NOMO-1 treated with dmso at 0.1 percent for 144 hours (cell line): ENCODE results near the gene NTNG1.

Source experiments
- DNase-seq: peaks from one replicate; lab custom pipeline; 2025; ENCODE audit not compliant: unreplicated experiment; lab: John Stamatoyannopoulos, UW

The NTNG1 gene

DNA sequence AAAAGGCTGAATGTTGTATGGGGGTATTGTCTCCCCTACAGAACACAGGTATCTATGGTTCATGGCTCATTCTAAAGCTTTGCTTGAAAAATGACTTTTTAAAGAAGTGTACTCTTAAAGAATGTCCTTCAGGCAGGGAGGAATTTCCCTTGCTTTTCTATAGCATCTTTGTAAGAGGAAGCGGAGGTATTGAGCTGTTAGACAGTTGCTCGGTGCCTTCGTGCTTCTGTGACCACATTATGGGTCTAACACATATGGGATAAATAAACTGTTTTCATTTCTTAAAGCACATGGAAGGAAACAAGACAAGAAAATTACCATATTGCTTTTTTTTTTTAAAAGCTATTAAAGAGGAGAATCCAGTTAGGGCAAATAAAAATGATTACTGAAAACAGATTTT lies 182.9 kb downstream of the NTNG1 start:
- no peak for DNase-seq

DNA sequence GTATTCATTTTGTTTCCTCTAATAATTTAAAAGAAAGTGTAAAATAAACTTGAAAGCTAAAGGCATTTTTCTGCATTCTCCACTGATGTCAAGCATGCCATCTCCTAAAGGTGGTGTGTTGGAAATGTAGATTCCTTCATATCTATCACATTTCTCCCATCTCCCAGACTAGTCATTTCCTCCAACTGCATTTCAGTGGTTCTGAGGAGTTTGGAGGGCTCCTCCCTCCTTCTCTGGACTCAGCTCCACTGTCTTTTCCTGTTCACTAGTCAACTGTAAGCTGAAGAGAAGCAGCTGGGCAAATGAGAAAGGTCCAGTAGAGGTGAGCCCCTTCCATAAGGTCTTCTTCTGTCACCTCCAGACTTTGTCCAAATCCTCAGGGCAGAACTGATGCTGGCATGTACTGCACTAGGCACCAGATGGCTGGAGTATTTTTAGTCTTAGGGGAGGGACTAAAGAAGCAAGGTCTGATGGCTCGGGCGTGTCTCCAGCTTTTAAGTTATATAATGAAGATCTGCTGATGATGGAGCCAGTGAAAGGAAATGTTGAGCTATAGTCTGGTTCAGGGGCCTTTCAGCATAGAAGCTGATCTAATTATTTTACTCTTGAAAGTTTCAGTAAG lies 186.1 kb downstream of the NTNG1 start:
- DNase-seq, result no peak

DNA sequence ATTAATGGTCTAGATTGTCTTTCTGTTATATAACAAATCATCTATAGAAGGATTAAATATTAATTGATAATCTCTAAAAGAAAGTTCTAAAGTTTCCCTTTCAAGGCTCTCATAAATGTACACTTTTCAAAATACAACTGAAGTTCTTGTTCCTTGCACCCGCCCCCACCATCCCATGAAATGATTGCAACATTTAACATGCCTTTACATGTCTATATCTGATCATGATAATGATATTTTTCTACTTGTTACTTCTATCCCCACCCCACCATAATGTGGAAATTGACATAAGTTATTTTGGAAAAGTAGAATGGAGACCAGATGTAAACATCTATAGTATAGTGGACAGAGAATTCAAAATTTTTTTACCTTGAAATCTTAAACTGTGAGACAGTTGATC lies 186.6 kb downstream of the NTNG1 start:
- DNase-seq, result no peak

DNA sequence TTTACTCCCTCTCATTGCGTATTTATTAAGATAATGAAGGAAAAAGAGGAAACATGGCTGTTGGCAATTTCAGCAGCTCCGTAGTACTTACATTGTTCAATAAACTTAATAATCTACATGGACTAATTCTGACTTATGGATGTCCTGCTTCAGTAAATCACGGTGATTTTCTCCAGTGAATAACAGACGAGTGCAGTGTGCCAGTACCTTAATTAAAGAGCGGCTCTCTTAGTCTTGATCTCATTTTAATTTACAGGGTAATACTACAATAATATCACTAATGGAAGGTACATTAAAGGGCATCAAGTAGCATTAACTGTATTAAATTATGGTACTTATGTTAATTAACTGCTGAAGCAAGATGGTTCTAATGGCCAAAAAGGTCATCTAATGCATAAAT lies 187.2 kb downstream of the NTNG1 start:
- DNase-seq, result no peak

DNA sequence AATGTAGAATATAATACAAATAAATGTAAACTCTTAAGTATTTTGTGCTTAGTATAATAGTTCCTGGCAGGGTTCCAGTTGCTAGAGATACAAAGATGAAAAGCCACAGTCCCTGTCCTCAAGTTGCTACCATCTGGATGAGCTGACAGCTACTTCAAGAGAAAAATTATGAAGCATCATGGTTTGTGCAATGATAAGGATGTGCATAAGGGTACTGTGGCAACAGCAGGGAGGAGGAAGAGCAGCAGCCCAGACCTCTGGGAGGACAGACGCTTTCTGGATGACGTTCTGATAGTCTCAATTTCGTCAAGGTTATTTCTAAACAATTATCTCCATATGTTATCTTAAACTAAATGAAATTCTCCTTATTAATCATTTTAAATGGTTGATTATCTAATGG lies 198.9 kb downstream of the NTNG1 start:
- no peak for DNase-seq

DNA sequence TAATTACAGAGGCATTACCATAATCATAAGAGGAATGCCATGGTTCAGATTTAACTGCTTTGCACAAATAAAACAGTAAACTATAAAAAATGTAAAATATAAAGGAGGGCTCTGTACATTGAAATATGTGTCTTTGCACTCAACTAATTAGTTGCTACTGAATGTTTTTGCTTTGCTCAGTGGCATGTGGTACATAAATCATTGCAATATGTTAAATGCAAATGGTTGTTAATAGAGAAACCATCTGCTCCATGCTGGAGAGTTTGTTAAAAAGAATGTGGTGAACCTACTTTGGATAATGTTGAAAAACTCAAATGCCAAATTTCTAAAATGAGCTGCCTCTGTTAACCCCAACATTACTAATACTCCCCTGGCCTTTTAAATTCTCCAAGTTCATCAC lies 201.5 kb downstream of the NTNG1 start:
- DNase-seq, result no peak

DNA sequence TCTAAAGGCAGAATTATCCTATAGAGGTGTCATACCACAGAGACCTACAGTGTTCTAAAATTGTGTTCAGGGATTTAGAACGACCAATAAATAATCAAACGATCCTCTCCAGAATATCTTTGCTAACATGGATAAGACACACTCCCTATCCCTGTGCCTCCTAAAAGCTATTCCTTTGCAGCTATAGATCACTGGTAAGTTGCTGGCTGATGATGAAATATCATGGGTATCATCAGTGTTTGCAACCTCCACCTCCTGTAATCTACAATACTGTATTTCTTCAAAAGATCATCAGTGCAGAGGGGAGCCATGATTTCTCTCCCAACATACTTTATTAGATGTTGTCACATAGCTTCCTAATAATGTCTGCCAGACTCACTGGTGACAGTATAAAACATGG lies 201.9 kb downstream of the NTNG1 start:
- DNase-seq, result no peak

DNA sequence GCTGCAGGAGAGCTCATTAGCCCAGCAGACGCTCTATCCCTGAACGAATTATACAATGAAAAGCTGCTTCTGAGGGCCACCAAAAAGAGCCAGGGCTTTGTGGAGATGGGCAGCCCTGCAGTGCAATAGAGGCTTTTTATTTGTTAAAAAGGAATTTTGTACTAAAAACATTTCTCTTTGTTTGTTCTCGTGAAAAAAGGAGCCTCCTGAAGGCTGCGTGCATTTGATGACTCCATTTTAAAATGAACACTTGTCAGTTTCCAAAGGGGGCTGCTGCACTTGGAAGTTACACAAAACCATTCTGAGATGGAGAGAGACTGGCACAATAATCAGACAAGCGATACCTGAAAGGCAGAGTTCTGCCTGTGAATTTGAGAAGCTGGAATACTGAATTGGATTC lies 202.8 kb downstream of the NTNG1 start:
- DNase-seq, result no peak

DNA sequence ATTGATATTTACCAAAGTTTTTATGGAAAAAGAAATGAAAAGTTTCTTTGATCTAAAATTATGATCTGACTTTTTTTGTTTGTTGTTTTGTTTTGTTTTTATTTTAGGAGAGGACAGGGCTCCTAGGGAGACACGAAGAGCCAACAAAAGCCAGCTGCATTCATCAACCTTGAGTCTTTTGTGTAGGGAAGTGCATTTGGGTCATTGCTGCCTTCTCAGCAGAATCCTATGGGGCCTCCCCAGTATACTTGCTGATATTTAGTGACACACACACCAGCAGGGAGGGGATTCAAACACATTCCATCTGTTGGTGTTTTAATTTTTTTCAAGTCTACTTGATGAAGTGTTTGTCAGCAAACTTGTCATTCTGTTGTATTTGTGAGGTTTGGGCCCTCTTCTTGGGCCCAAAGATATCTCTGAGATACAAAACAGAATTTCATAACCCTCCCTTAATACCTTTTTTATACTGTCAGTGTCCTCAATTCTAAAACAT lies 203.5 kb downstream of the NTNG1 start:
- DNase-seq, result no peak

DNA sequence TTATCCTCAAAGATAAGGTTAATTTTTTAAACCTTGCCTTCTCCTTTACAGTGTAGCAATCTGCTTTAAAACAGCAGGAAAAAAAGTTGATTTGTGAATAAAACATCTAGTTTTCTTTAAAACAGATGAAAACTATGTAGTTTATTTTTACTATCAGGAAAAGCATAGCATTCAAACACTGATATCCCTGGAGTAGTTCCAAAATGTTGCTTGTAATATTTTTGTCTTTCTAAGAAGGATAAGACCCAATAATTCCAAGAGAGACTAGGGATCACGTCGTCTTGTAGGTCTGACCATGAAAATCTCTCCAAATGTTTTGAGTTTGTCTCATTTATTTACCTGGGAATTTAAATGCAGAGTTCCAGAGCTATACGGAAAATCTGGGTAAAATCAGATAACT lies 204.0 kb downstream of the NTNG1 start:
- DNase-seq, result no peak

DNA sequence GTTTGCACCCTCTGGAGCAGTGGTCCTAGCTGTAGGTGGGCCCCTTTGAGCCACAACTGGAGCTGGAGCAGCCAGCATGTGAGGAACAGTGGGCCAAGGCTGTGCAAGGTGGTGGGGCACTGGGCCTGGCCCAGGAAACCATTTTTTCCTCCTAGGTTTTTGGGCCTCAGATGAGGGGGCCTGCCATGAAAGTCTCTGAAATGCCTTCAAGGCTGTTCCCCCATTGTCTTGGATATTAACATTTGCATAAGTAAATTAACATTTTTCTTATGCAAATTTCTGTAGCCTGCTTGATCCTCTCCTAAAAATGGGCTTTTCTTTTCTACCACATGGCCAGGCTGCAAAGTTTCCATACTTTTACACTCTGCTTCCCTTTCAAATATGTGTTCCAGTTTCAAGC lies 212.0 kb downstream of the NTNG1 start:
- DNase-seq, result no peak

DNA sequence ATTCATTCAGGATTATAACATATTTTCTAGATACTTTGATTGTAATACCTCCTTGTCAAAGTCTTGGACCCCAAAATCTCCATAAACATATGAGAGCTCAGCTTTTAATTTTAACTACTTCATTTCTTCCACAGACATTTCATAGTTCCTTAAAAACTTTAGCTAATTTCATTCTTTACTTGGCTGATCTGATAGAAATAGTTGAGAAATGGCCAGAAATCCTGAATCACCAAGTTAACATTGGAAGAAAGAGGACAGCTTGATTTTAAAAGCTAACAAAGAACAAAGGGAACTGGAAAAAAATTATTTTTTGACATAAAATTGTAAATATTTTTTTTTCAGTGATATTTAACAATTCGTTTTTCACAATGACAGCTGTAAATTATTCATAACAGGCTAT lies 216.5 kb downstream of the NTNG1 start:
- DNase-seq, result no peak

DNA sequence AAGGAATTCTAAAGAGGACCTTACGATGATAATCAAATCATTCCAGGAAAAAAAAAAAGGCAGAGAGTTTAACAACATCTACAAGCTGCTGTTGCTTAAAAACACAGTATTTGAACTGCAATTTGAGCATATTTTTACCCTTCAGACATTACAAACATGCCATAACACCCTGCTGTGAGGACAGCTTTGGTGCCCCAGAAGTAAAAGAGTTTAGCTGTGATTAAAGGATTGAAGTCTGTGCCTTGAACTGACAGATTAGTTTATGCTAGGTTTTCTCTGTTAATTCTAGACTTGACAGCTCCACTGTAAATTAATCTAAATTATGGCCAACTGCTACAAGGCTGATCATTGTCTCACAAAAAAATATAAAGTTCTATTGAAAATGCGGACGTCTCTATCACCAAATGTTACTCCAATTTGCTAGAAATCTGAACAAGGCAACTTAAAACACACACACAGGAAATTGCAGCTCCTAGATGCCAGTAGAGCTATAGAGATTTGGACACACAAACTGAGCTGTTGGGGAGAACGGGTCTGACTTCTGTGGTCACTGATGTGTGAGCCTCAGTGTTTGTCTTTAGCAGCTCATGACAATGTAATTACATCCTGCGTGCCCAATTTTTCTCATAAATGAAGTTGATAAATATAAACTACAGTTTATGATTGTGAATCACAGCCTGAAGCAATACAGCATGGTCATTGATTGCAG lies 217.9 kb downstream of the NTNG1 start:
- no peak for DNase-seq

DNA sequence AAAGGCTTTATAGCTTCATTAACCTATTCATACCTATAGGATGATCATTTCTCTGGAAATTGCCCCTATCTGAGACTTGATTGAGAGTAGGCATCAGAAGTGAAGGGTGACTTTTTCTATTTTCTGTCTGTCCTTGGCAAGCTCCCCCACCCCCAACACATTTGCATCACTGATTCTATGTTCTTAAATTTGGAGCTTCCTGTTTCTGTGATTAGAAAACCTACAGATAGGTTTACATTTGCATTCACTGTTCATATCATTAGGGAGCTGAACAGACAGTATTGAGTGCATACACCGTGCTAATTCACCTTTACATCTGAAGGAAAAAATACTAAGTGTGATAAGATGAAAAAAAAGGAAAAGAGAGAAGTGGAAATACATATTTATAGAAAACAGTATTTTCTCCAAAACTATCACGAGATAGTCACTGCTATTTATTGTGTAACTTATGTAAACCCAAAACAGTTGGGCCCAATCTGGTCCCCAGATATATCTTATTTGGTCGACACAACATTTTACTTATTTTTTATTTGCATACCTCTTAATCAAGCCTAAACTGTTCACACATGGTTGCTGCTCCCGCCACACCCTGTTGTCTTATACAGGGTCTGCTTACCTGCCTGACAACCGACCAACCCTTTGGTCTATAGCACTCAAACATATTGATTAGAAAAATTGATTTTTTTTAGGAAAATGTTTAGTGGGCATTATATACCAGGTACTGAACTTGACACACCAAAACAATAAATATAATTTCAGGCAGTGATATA lies 218.8 kb downstream of the NTNG1 start:
- no peak for DNase-seq

DNA sequence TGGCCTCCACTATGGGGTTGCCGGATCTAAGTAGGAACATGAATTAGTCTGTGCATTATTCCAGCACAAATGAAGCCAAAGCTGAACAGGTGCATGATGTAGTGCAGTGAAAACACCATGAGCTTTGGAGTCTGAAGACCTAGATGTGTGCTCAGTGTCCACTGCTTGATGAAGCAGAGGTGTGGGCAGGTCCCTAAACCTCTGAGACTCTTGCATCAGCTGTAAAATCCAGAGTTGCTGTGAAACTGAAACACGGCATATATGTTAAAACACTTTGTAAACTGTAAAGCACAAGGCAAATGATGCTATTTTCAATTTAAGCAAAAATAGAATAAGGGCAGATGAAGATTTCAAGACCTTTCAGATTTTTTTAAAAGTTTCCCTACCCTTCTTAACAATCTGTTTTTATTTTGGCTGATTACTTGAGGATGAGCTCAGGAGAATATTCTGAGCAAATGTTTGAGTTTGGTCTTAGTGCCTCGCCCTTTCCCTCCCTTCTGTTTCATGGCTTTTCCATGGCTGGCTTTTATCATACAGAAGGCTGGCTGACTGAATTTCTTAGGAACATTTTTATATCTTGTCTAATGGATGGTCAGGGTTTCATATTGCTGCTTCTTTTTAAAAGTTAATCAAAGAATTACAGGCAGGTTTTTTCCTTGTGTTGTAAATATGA lies 221.8 kb downstream of the NTNG1 start:
- DNase-seq, result no peak

DNA sequence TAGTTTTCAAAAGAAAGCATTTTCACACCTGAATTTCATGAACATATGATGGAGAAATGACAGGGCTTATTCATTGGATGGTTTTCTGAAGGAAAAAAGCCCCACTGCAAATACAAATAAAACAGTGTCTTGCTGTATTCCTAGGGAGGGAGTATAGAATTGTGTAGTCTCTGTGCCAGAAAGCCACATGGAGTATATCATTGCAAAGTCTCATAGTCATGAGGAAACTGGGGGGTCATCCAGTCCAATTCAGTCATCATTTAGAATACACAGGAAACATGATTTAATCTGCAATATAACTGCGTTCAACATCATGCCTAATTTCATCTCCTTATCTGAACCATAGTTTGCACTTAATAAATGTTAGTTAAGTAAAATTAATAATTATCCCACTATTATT lies 222.3 kb downstream of the NTNG1 start:
- no peak for DNase-seq

DNA sequence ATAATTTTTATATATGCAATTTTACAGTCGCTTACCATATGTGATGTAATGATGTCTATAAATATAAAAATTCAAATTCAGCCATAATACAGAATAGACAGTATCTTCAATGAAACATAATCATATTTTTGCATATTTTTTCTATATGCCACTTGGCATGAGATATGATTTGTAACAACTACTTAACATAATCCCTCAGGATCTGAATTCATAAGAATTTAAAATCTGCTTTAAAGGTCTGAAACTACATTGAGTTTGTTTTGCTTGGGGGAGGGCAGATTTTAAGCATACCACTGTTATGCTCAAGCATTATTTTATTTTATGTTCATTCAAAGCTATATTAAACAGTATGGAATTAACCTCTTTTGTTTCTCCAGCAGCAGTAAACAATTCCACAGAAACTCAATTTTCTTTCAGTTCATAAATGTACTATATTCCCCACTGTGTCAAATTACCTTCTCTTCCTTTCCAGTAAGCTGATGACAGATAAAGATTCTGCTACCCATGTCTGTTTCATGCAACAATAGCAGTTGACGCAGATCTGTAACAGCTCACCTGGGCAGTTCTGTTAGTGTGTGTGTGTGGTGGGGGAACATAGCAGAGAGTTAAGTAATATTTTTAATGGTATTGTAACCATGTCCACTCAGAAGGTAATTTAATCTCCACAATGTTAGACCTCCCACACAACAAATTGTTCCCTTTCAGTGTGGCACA lies 224.8 kb downstream of the NTNG1 start:
- DNase-seq, result no peak

DNA sequence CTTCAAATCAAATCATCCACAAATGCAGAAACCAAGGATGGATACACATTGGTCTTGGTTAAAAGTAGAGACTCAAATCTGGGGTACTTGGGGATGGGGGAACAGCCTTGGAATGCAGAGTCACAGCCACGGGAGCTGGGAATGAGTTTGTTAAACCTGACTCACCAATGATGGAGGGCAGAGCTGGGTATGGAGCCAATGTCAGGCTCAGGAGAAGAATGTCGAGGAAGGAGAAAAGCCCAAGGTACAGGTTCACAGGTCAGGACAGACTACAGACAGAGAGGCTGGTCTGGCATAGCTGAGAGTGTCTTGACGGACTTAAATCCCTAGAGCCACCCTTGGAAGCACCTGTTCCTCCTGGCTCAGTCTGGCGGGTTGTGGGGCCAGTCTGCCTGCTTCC lies 237.6 kb downstream of the NTNG1 start:
- no peak for DNase-seq

DNA sequence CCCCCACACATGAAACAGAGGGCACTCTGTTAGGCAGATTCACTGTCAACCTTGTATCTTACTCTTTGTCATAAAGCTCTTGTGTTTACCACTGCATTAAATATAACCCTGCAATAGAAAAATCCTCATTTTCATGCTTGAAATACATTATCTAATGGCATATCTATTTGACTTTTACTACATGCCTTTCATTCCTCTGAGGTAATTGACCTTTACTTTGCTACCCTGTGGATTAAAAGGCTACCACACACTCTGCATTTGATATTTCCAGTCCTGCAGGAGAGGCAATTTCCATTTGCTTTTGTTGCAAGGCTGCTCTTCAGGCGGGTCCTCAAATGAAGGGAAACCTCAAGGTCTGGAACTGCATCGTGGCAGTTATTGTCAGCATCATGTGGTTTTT lies 238.0 kb downstream of the NTNG1 start:
- DNase-seq, result no peak

DNA sequence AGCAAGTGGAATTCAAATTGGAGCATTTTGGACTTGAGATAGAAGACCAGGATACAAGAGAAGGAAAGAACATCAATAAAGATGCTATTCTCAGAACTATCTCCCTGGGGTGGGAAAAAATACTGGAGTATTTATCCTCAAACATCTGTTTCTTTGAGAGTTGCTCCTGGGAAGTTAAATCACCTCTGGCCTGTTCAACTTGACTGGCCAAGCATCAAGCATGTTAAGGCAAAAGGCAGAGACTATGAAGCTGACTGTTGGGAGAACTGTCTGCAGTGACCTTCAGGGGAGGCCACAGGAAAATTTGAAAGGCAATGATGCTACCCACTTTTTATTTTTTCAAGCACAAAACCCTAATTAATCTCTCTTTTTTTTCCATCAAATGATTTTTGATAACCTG lies 239.0 kb downstream of the NTNG1 start:
- DNase-seq, result no peak
